ENCODE measurements around the gene PDE11A.
"Not testable (repeated sequence)": the region's sequence is repeated elsewhere in the genome, so short reads cannot be mapped to it uniquely, and the experiment has no call there.

Gene PDE11A

GRCh38 chr2:177796011-177796410 lies 276.6 kb downstream of the PDE11A start:
- DNase-seq (ENCODE audit: insufficient read length) = no peak
- TF ChIP-seq TAF1 (IDR thresholded peaks at IDR 0.05; ENCODE audit: borderline replicate concordance, low read depth, low read length) = no peak
- no peak for TF ChIP-seq POLR2AphosphoS5 (IDR thresholded peaks at IDR 0.05; ENCODE audit: low read depth, low read length)
- no peak for TF ChIP-seq POLR2A (IDR thresholded peaks at IDR 0.05; ENCODE audit: low read depth, low read length)
- FAIRE-seq = no peak

GRCh38 chr2:177785143-177785542 lies 287.4 kb downstream of the PDE11A start:
- DNase-seq (ENCODE audit: insufficient read length); FAIRE-seq: not testable (repeated sequence)

DNA sequence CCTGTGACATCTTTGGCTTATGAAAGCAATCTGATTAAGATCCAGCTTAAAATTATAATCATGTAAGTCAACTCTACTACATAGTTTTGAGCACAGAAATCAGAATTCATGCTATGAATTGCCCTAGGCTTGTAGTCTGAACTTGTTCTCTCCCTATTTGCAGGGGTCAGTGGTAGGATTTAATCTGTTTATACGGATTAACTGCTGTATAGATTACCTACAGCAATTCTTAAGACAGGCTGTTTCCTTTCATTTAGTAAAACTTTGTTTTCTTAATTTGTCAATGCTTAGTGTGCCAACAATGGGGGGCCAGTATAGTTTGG lies 287.9 kb downstream of the PDE11A start:
- FAIRE-seq = no peak

GRCh38 chr2:177783835-177784744 lies 288.5 kb downstream of the PDE11A start:
- peak; percentile 71 for FAIRE-seq
- TF ChIP-seq POLR2AphosphoS5 (IDR thresholded peaks at IDR 0.05; ENCODE audit: low read depth, low read length) = no peak
- no peak for TF ChIP-seq POLR2A (IDR thresholded peaks at IDR 0.05; ENCODE audit: low read depth, low read length)
- no peak for TF ChIP-seq TAF1 (IDR thresholded peaks at IDR 0.05; ENCODE audit: borderline replicate concordance, low read depth, low read length)
- DNase-seq (ENCODE audit: insufficient read length) = no peak

More for the DNA sequence above, 287.9 kb downstream of the PDE11A start:
- DNase-seq (ENCODE audit: insufficient read length) = no peak
- TF ChIP-seq POLR2A (IDR thresholded peaks at IDR 0.05; ENCODE audit: low read depth, low read length) (no peak), POLR2AphosphoS5 (IDR thresholded peaks at IDR 0.05; ENCODE audit: low read depth, low read length) (no peak), TAF1 (IDR thresholded peaks at IDR 0.05; ENCODE audit: borderline replicate concordance, low read depth, low read length) (no peak)

DNA sequence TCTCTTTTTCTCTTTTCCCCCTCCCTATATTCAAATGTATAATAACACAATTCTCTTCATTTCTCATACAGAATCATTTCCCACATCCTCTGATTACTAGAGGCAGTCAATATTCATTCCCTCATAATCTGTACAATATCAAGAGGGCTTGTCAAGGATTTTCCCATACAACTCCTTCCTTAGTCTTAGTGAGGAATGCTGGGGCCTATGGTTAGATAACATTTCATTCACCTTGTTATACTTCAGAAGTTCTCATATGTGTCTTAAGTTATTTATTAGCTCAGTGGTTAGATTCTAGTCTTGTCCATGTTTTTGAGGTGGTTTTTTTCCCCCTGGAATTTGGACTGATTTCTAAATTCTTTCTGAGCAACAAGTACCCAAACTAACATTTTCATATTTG lies 289.5 kb downstream of the PDE11A start:
- DNase-seq (ENCODE audit: insufficient read length) (no peak), FAIRE-seq (no peak)
- no peak for TF ChIP-seq TAF1 (IDR thresholded peaks at IDR 0.05; ENCODE audit: borderline replicate concordance, low read depth, low read length)
- TF ChIP-seq POLR2AphosphoS5 (IDR thresholded peaks at IDR 0.05; ENCODE audit: low read depth, low read length) = no peak
- no peak for TF ChIP-seq POLR2A (IDR thresholded peaks at IDR 0.05; ENCODE audit: low read depth, low read length)

GRCh38 chr2:177782613-177783012 lies 290.0 kb downstream of the PDE11A start:
- FAIRE-seq = no peak
- DNase-seq (ENCODE audit: insufficient read length) = no peak
- TF ChIP-seq TAF1 (IDR thresholded peaks at IDR 0.05; ENCODE audit: borderline replicate concordance, low read depth, low read length) (no peak), POLR2A (IDR thresholded peaks at IDR 0.05; ENCODE audit: low read depth, low read length) (no peak), POLR2AphosphoS5 (IDR thresholded peaks at IDR 0.05; ENCODE audit: low read depth, low read length) (no peak)

DNA sequence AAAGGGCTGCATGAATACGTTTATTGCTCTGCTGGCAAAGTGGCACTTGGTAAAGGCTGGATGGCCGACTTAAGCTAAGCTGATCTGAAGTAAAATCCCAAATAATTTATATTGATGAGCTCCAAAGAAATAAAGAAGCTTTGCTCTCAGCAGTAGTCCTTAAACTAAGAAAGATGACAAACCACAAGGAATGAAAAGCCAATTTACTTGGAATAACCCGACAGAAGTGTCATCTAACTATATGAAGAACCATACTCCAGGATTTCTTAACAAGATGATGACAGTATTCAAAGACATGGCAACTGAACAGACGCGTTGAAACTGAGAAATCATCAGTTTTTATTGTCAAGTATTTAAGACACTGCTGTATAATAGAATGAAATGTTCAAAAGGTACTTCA lies 294.1 kb downstream of the PDE11A start:
- TF ChIP-seq POLR2A (IDR thresholded peaks at IDR 0.05; ENCODE audit: low read depth, low read length) (no peak), POLR2AphosphoS5 (IDR thresholded peaks at IDR 0.05; ENCODE audit: low read depth, low read length) (no peak), TAF1 (IDR thresholded peaks at IDR 0.05; ENCODE audit: borderline replicate concordance, low read depth, low read length) (no peak)
- FAIRE-seq (peak; percentile 56), DNase-seq (ENCODE audit: insufficient read length) (no peak)

DNA sequence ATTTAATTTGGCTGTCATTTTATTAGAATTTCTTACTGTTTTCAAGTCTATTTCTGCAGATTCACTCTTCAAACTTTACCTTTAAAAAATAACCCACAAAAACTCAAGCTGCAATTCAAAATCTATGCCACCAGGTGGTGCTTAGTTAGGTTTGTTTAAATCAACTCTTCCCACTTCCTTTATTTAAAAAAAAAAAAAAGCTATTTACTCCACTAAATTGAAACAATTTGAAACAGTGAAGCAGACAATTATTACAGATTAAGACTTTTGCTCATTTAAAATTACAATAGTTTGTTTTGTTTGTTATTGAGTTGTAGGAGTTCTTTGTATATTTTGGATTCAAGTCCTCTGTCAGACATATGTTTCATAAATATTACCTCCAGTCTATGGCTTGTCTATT lies 300.0 kb downstream of the PDE11A start:
- no peak for DNase-seq (ENCODE audit: insufficient read length)
- FAIRE-seq = peak; percentile 74
- TF ChIP-seq POLR2A (IDR thresholded peaks at IDR 0.05; ENCODE audit: low read depth, low read length) (no peak), TAF1 (IDR thresholded peaks at IDR 0.05; ENCODE audit: borderline replicate concordance, low read depth, low read length) (no peak), POLR2AphosphoS5 (IDR thresholded peaks at IDR 0.05; ENCODE audit: low read depth, low read length) (no peak)

- DNase-seq (ENCODE audit: insufficient read length) (no peak), FAIRE-seq (no peak)
- TF ChIP-seq POLR2A (IDR thresholded peaks at IDR 0.05; ENCODE audit: low read depth, low read length) (no peak), POLR2AphosphoS5 (IDR thresholded peaks at IDR 0.05; ENCODE audit: low read depth, low read length) (no peak), TAF1 (IDR thresholded peaks at IDR 0.05; ENCODE audit: borderline replicate concordance, low read depth, low read length) (no peak)
These were observed 301.4 kb downstream of the PDE11A start for GRCh38 chr2:177771191-177771590.

DNA sequence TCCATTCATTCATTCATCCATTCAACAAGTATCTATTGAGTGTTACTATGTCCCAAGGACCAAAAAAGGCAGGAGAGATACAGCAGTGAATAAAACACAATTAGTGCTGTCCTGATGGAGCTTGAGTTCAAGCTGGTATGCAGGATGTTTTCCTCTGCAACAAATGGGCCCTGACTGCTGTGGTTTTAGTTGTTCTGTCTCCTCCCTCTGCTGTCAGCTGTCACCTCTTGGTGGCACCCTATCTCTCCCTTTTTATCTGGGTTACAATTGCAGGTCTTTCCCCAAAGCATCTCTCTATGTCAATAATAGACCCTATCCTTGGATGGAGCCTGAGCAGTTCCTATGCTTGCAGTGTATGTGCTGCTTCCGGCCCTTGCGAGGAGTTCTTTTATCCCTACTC lies 304.8 kb downstream of the PDE11A start:
- FAIRE-seq (no peak), DNase-seq (ENCODE audit: insufficient read length) (no peak)
- no peak for TF ChIP-seq POLR2A (IDR thresholded peaks at IDR 0.05; ENCODE audit: low read depth, low read length)
- TF ChIP-seq POLR2AphosphoS5 (IDR thresholded peaks at IDR 0.05; ENCODE audit: low read depth, low read length) = no peak
- TF ChIP-seq TAF1 (IDR thresholded peaks at IDR 0.05; ENCODE audit: borderline replicate concordance, low read depth, low read length) = no peak

GRCh38 chr2:177765698-177766097 lies 306.9 kb downstream of the PDE11A start:
- FAIRE-seq (no peak), DNase-seq (ENCODE audit: insufficient read length) (no peak)
- TF ChIP-seq TAF1 (IDR thresholded peaks at IDR 0.05; ENCODE audit: borderline replicate concordance, low read depth, low read length) (no peak), POLR2AphosphoS5 (IDR thresholded peaks at IDR 0.05; ENCODE audit: low read depth, low read length) (no peak), POLR2A (IDR thresholded peaks at IDR 0.05; ENCODE audit: low read depth, low read length) (no peak)

DNA sequence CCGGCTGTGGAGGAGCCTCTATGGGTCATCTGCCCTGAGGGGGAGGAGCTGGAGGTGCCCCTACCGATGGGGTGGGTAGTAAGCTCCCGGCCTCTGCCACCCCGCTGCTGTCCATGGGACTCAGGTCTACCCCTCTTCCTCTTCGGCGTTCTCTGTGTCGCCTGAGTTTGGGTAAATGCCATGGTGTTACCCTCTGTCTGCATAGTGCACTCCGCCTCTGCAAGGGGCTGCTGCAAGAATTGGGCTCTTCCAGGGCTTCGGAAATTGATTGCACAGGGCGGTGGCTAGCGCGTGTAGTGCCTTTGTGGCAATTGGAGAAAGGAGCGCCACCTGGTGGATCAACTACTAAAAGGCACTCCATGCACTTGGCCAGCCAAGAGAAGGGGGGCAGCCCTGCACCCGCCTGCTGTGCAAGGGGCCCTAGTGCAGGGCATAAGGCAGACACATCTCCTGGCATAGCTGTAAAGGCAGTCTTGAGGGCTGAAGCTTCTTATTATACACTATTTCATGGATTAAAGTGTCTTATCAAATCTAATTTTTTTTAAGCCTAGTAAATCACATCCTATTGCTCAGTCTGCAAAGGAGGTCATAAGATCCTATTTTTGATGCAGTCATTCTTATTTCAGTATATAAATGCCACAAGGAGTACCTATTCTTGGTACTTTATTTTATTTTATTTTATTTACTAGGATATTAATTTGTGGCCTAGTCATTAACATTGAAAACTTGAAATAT lies 308.9 kb downstream of the PDE11A start:
- peak; percentile 27 for FAIRE-seq
- DNase-seq (ENCODE audit: insufficient read length) = peak; percentile 30
- TF ChIP-seq POLR2AphosphoS5 (IDR thresholded peaks at IDR 0.05; ENCODE audit: low read depth, low read length) (no peak), TAF1 (IDR thresholded peaks at IDR 0.05; ENCODE audit: borderline replicate concordance, low read depth, low read length) (no peak), POLR2A (IDR thresholded peaks at IDR 0.05; ENCODE audit: low read depth, low read length) (no peak)

Measured in GM12892 (cell line).